Measurements from ENCODE around the gene PSMB2.

The PSMB2 gene

GRCh38 chr1:35661474-35661795, 20.1 kb upstream of the PSMB2 start:
- H4K20me1 ChIP-seq (ENCODE audit: insufficient read depth, low read length), result no peaks in the 10 kb centered on the region
- no peak for TF ChIP-seq CTCF (IDR thresholded peaks at IDR 0.05; ENCODE audit: low read length)
- TF ChIP-seq EZH2 (IDR thresholded peaks at IDR 0.05; ENCODE audit: borderline replicate concordance, low read length), result no peak
- no peak overlapping the region for H3K4me2 ChIP-seq (ENCODE audit: low read length)
- no peak overlapping the region for H3K4me3 ChIP-seq (ENCODE audit: low read depth, low read length, poor library complexity, severe bottlenecking)
- no peaks in the 10 kb centered on the region for H3F3A ChIP-seq (ENCODE audit: insufficient read depth, low read length)
- H3K27ac ChIP-seq (ENCODE audit: low read depth, low read length, poor library complexity, severe bottlenecking), result no peak overlapping the region
- no peaks in the 10 kb centered on the region for H3K79me2 ChIP-seq (ENCODE audit: insufficient read depth, low read length)
- H3K9me3 ChIP-seq (ENCODE audit: low read length), result no peaks in the 10 kb centered on the region
- no peaks in the 10 kb centered on the region for H3K36me3 ChIP-seq (ENCODE audit: insufficient read depth, low read length)
- no peak overlapping the region for H2AFZ ChIP-seq (ENCODE audit: low read length)
- H3K4me1 ChIP-seq (ENCODE audit: insufficient read depth, low read length, severe bottlenecking), result no peaks in the 10 kb centered on the region
- H3K9ac ChIP-seq (ENCODE audit: low read length), result no peak overlapping the region
- no peaks in the 10 kb centered on the region for H3K9me2 ChIP-seq (ENCODE audit: low read depth, low read length)
- no peaks in the 10 kb centered on the region for H3K27me3 ChIP-seq (ENCODE audit: insufficient read depth, low read length)

- Histone ChIP-seq H4K20me1 (ENCODE audit: insufficient read depth, low read length) (no peaks in the 10 kb centered on the region), H3K9me2 (ENCODE audit: low read depth, low read length) (no peaks in the 10 kb centered on the region), H3K27ac (ENCODE audit: low read depth, low read length, poor library complexity, severe bottlenecking) (no peak overlapping the region), H3K4me3 (ENCODE audit: low read depth, low read length, poor library complexity, severe bottlenecking) (no peak overlapping the region), H3K27me3 (ENCODE audit: insufficient read depth, low read length) (no peaks in the 10 kb centered on the region), H3K9me3 (ENCODE audit: low read length) (no peaks in the 10 kb centered on the region), H3K36me3 (ENCODE audit: insufficient read depth, low read length) (no peaks in the 10 kb centered on the region), H3F3A (ENCODE audit: insufficient read depth, low read length) (no peaks in the 10 kb centered on the region), H2AFZ (ENCODE audit: low read length) (no peak overlapping the region), H3K79me2 (ENCODE audit: insufficient read depth, low read length) (no peaks in the 10 kb centered on the region), H3K4me1 (ENCODE audit: insufficient read depth, low read length, severe bottlenecking) (no peaks in the 10 kb centered on the region), H3K4me2 (ENCODE audit: low read length) (no peak overlapping the region), H3K9ac (ENCODE audit: low read length) (no peak overlapping the region)
- TF ChIP-seq CTCF (IDR thresholded peaks at IDR 0.05; ENCODE audit: low read length) (no peak), EZH2 (IDR thresholded peaks at IDR 0.05; ENCODE audit: borderline replicate concordance, low read length) (no peak)
These were observed 19.5 kb upstream of the PSMB2 start for GRCh38 chr1:35660581-35661473.

- Histone ChIP-seq H3F3A (ENCODE audit: insufficient read depth, low read length) (no peaks in the 10 kb centered on the region), H3K27me3 (ENCODE audit: insufficient read depth, low read length) (no peaks in the 10 kb centered on the region), H3K4me3 (ENCODE audit: low read depth, low read length, poor library complexity, severe bottlenecking) (no peak overlapping the region), H3K36me3 (ENCODE audit: insufficient read depth, low read length) (no peaks in the 10 kb centered on the region), H3K79me2 (ENCODE audit: insufficient read depth, low read length) (no peaks in the 10 kb centered on the region), H3K9ac (ENCODE audit: low read length) (no peak overlapping the region), H3K27ac (ENCODE audit: low read depth, low read length, poor library complexity, severe bottlenecking) (no peak overlapping the region), H4K20me1 (ENCODE audit: insufficient read depth, low read length) (no peaks in the 10 kb centered on the region), H3K9me3 (ENCODE audit: low read length) (no peaks in the 10 kb centered on the region), H3K9me2 (ENCODE audit: low read depth, low read length) (no peaks in the 10 kb centered on the region), H2AFZ (ENCODE audit: low read length) (no peak overlapping the region), H3K4me2 (ENCODE audit: low read length) (no peak overlapping the region), H3K4me1 (ENCODE audit: insufficient read depth, low read length, severe bottlenecking) (no peaks in the 10 kb centered on the region)
- TF ChIP-seq CTCF (IDR thresholded peaks at IDR 0.05; ENCODE audit: low read length) (no peak), EZH2 (IDR thresholded peaks at IDR 0.05; ENCODE audit: borderline replicate concordance, low read length) (no peak)
These were observed 18.3 kb upstream of the PSMB2 start for GRCh38 chr1:35659589-35659988.

All from OCI-LY1 (cell line).